ENCODE measurements around the gene CD53. TPM values are rescaled to one million over a fixed set of nuclear protein-coding genes. Genes with fewer than 3 reads are reported as not detected.
"Not testable (repeated sequence)": the region's sequence is repeated elsewhere in the genome, so short reads cannot be mapped to it uniquely, and the experiment has no call there.

CD53 gene
- total RNA-seq, 2 donors from 2014 or later = 30.2 to 59.2 TPM

DNA sequence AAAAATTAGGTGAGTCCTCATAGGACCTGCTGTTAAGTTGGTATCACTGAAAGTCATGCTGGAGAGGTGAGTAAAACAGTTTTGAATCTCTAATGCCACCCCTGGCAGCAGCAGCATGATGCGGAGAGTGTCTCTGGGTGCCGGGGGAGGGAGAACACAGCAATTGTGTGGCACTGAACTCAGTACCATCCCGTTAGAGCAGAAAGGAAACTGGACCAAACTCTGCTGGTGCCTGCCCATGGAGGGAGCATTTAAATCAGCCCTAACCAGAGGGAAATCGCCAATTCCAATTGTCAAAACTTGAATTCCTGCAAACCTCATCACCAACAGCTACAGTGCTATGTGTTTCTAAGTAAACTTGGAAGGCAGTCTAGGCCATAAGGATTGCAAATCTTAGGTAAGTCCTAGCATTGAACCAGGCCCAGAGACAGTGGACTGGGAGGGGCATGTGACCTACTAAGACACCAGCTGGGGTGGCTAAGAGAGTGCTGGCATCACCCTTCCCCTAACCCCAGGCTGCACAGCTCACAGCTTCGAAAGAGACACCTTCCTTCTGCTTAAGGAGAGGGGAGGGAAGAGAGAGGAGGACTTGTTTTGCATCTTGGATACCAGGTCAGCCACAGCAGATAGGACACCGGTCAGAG, 30.0 kb downstream of the CD53 start:
- intact Hi-C loops (cut with DNase I) = no loop called here
- DNase-seq (ENCODE audit: low spot score) = no peak

DNA sequence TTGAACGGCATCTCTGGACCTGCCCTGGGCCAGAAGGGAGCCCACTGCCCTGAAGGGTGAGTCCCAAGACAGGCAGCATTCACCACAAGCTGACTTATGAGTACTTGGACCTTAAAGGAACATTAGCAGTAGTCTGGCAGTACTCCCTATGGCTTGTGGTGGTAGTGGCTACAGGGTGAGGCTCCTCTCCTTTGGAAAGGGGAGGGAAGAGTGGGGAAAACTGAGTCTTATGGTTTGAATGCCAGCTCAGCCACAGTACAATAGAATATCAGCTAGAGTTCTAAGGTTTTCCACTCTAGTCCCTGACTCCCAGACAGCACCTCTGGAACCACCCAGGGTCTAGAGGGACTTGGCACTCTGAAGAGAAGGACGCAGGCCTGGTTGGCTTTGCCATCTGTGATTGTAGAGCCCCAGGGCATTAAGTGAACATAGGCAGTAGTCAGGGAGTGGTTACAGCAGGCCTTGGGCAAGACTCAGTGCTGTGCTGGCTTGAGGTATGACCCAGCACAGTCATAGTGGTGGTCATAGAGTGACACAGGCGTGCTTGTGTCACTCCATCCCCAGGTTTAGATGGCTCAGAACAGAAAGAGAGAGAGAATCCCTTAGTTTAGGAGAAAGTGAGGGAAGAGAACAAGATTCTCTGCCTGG, 31.0 kb downstream of the CD53 start:
- no peak for DNase-seq (ENCODE audit: low spot score)
- intact Hi-C loops (cut with DNase I) = no loop called here

DNA sequence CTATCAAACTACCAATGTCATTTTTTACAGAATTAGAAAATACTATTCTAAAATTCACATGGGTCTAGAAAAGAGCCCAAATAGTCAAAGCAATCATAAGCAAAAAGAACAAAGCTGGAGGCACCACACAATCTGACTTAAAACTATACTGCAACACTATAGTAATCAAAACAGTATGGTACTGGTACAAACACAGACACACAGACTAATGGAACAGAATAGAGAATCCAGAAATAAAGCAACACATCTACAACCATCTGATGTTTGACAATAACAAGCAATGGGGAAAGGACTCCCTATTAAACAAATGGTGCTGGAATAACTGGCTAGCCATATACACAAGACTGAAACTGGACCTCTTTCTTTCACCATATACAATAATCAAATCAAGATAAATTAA, 39.8 kb downstream of the CD53 start:
- intact Hi-C loops (cut with DNase I) = no loop called here
- no peak for DNase-seq (ENCODE audit: low spot score)

DNA sequence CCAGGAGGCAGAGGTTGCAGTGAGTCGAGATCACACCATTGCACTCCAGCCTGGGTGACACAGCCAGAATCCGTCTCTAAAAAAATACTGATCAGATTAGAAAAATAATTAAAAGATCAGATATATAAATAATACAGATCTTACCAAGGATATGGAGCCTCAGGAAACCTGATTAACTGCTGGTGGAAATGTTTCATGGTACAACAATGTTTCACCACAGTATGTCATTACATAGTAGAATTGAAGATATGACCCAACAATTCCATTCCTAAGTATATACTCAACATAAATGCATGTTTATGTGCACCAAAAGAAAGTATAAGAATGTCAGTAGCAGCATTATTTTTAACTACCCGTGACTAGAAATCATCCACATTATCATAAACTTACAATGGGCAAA, 41.7 kb downstream of the CD53 start:
- intact Hi-C loops (cut with DNase I) = no loop called here
- no peak for DNase-seq (ENCODE audit: low spot score)

DNA sequence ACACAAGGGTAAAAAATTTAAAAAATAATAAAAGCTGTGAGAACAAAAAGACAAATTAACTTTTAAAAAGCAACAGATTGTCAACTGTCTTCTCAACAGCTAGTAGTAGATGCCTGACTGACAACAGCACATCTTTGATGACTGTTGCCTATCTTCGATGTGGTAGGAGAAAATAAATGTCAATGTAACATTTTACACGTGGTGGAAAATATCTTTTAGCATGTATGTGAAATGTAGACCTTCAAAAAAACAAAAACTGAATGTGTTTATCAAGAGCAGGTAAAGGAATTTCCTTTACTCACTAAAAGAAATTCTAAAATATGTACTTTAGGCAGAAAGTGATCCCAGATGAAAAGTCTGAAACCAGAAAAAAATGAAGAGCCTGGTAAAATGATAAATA, 42.9 kb downstream of the CD53 start:
- intact Hi-C loops (cut with DNase I) = no loop called here
- DNase-seq (ENCODE audit: low spot score) = no peak

DNA sequence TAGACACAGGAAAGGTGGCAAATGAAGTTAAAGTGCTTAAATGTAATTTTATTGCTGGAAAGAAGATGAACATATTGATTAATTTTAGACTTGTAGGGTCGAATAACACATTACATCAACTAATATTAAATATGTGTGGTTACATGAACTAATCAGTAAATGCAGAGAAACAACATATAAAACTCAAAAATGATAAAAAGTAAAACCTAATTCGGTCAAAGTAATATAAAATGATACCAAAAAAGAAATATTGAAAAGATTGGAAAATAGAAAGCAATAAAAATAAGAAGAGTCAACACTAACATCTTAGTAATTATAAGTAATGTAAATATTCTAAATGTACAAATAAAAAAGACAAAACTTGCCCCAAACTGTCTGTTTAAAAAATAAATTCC, 43.3 kb downstream of the CD53 start:
- DNase-seq (ENCODE audit: low spot score) = no peak
- intact Hi-C loops (cut with DNase I) = no loop called here

DNA sequence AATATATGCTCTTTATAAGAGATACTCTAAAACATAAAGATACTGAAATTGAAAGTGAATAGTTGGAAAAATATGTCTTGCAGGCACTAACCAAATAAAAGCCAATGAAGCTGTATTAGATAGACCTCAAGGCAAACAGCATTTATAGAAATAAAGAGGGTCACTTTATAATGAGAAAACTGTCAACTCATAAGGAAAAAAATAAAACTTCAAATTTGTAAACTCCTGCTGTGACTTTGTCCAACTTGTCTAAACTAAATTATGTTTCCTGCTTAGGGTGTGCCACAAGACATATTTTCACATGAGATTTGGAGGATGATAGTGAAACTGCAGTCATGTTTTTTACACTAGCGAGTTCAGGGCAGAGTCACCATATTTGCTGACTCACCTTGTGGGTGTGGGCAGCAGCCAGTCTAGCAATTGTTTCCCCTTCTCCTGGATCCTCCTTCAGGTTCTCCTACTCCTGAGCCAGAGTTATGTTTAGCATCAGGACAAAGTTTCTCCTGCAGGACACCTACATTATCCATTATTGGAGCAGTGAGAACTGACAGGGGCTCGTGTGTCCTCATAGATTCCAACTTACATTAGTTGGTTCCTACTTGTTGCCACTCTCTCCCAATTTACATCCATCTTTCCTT, 43.8 kb downstream of the CD53 start:
- no peak for DNase-seq (ENCODE audit: low spot score)
- intact Hi-C loops (cut with DNase I) = no loop called here

DNA sequence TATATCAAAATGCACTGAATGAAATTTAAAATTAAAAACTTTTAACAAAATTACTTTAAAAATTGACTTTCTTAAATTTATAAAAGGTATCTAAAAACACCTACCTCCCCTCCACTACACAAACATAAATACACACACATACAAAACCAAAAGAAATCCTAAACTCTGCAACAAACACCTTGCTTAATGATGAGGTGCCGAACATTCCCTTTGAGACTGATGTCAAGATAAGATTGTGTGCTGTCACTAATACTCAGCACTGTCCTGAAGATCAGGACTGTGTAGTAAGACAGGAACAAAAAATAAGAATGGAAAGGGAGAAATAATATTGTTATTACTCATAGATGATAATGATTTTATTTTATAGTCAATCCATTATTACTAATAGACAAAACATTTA, 45.1 kb downstream of the CD53 start:
- intact Hi-C loops (cut with DNase I) = no loop called here

DNA sequence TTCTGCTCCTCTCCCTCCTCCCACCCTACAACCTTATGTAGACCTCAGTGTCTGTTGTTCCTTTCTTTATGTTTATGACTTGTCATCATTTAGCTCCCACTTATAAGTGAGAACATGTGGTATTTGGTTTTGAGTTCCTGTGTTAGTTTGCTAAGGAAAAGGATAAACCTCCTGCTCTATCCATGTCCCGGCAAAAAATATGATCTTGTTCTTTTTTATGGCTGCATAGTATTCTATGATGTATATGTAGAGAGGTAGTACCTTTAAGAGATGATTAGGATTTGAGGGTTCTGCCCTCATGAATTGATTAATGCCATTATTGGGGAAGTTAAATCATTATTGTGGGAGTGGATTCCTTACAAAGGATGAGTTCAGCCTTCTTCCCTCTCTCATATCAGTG, 49.0 kb downstream of the CD53 start:
- intact Hi-C loops (cut with DNase I) = no loop called here
- no peak for DNase-seq (ENCODE audit: low spot score)

More for the DNA sequence above, 45.1 kb downstream of the CD53 start:
- DNase-seq (ENCODE audit: low spot score) = no peak

DNA sequence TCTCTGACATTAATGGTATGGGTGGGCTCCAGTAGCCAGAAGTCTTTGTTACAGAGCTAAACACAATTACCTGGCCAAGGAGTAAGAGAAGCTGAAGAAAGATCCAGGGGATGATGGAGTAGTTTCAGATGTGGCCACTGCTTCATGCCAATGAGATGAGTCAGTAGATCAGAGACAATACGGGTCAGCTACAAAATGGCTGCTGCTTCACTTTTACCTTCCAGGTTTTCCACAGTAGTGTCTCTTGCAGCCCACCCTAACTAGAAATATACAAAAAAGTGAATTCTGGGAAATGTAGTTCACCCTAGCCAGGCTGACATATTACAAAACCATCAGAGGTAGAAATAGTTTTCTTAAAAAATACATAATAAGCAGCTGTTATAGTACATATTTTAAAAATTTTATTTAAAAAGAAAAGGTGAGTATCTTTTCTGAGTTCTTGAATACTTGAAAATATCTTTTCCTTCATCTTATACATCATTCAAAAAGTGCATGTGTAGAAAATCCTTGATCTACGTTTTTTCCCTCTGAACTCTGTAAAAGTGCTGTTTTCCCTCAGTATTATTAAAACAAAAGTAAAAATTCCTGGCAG, 54.6 kb downstream of the CD53 start:
- intact Hi-C loops (cut with DNase I) = no loop called here
- DNase-seq (ENCODE audit: low spot score) = no peak

DNA sequence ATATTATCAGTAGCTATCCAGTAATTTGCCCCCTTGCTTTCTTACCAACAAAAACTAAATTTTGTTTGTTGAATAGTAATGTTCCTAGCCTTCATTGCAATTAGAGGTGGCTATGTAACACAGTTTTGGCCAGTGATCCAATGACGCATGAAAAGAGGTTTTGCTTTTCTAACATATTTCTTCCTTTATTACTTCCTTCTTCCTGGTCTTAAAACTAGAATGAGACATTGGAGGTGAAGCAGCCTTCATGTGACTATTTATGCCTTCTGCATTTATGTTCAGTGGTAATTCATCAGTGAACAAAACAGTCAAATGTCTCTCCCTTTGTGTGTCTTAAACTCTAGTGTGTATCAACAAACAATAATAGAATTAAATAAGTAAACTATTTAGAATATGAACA, 55.2 kb downstream of the CD53 start:
- DNase-seq (ENCODE audit: low spot score) = no peak
- intact Hi-C loops (cut with DNase I) = no loop called here

DNA sequence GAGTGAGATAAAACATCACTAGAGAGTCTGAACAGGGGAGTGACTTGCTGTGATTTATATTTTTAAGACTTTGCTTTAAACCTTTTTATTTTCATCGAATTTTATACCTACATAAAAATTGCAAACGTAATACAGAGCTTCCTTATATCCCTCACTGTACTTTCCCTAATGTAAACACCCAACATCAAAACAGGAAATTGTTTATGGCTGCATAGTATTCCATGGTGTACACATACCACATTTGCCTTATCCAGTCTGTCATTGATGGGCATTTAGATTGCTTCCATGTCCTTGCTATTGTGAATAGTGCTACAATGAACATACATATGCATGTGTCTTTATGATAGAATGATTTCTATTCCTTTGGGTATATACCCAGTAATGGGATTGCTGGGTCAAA, 56.0 kb downstream of the CD53 start:
- intact Hi-C loops (cut with DNase I) = no loop called here
- no peak for DNase-seq (ENCODE audit: low spot score)

DNA sequence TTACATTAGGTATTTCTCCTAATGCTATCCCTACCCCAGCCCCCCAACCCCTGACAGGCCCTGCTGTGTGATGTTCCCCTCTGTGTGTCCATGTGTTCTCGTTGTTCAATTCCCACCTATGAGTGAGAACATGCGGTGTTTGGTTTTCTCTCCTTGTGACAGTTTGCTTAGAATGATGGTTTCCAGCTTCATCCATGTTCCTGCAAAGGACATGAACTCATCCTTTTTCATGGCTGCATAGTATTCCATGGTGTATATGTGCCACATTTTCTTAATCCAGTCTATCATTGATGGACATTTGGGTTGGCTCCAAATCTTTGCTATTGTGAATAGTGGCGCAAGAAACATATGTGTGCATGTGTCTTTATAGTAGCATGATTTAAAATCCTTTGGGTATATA, 58.1 kb downstream of the CD53 start:
- DNase-seq (ENCODE audit: low spot score); intact Hi-C loops (cut with DNase I): not testable (repeated sequence)

DNA sequence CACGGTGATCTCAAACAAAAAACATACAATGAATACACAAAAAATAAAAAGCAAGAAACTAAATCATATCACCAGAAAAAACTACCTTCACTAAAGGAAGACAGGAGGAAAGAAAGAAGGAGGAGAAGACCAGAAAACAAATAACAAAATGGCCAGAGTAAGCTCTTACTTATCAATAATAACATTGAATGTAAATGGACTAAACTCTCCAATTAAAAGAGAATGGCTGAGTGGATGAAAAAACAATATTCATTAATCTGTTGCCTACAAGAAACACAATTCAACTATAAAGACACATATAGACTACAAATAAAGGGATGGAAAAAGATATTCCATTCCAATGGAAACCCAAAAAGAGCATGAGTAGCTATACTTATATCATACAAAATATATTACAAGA, 63.6 kb downstream of the CD53 start:
- DNase-seq (ENCODE audit: low spot score) = no peak
- intact Hi-C loops (cut with DNase I) = no loop called here

DNA sequence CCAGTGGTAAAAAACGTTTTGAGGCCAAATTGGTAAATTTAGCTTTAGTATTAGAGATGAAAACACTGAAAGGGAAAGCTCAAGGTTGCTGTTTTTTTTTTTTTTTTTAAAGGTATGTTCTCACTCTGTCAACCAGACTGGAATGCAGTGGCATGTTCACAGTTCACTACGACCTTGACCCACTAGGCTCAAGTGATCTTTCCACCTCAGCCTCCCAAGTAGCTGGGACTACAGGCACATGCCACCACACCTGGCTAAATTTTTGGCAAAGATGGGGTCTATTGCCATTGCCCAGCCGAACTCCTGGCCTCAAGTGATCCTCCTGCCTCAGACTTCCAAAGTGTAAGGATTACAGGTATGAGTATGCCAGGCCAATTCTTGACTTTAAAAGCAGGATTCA, 71.9 kb downstream of the CD53 start:
- DNase-seq (ENCODE audit: low spot score) = no peak
- intact Hi-C loops (cut with DNase I) = no loop called here

DNA sequence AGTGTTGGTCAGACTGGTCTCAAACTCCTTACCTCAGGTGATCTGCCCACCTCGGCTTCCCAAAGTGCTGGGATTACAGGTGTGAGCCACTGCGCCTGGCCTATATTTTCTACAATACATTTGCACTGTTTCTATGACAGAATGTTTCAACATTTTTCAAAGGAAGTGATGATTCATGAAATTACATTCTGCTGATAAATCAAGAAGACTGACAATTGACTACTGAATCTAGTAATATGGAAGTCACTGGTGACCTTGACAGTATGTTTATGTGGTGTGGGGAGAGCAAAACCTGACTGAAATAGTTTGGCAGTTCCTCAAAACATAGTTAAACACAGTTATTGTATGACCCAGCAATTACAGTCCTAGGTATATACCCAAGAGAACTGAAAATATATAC, 72.7 kb downstream of the CD53 start:
- DNase-seq (ENCODE audit: low spot score) = no peak
- intact Hi-C loops (cut with DNase I) = no loop called here

DNA sequence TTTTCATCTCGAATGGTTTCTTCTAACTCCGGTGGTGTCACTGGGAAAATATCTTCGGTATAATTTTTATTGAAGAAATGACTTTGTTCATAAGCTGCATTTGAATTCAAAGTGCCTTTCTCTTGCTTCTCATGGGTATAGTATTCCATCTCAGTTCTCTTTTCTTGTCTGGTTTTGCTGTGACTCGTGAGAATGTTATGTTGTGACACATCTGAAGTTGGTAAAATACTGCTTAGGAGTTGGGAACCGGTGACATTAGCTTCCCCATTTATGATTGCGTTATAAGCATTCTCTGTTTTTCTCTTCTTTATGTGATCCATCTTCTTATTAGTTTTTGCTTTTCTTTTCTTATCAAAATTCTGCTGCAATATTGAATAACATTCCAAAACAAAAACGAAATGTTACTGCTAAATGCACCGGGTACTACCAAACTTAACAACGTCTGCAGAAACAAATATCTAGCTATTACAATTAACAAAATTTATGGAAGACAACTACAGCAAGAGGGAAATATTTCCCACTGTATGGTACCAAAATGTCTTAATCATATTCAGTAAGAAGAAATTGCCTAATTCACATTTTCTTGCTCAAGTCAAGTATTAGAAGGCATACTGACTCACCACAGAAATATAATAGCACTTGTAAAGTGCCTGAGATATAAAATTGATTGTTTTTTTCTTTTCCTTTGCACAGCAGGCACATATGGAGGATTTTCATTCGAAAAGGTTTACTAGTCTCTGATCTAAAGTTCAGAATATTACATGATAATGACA, 75.3 kb downstream of the CD53 start:
- DNase-seq (ENCODE audit: low spot score) = no peak
- intact Hi-C loops (cut with DNase I) = no loop called here

All from posterior vena cava (tissue), 2 donors.